ENCODE measurements around the gene PQBP1.

The PQBP1 gene

DNA sequence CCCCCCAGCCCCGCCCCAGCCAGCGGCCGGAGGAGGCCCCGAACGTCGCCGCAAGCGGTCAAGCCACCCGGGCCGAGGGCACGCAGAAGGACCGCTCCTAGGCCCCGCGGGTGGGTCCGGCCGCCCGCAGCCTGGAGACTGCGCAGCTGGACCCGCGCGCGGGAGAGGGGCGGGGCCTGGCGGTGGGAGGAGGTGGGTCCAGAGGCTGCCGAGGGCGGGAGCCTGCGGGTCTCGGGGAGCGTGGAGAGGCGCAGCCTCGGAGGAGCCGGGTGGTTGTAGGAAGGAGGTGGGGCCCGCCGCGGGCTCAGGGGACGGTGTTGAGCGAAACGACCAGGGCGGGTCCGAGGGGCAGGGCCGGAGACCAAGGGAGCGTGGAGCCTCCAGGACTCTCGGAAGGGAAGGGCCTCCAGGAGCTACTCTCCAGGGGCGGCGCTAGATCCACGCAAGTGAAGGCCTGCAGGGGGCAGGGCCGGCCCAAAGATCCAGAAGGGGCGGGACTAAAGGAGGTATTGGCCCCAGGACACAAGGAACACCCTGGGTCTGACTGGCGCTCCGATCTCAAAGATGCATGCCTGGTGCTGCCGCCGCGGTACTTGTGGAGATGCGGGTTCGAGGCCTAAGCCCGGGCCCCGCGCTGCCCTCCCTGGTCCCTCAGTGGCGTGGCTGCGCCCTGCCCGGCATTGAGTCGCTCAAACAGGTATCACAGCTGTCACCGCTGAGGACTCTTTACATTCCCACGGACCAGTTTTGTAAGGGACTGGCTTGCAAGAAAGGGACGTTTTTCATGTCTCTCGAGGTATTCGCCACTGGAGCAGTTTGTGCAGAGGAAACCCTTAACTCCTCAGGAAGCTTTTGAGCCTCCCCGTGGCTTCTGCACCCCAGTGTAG lies 6.1 kb upstream of the PQBP1 start:
- Mint-ChIP-seq H3K4me3 (peak overlapping the region; percentile 91), H3K4me1 (peaks cover 33% of the 10 kb centered on the region), H3K9me3 (no peaks in the 10 kb centered on the region), H3K36me3 (peaks cover 9% of the 10 kb centered on the region), H3K27ac (peak overlapping the region; percentile 83), H3K27me3 (no peaks in the 10 kb centered on the region)
- peak; percentile 85 for DNase-seq
- CTCF ChIA-PET, result interaction anchor here (1.0 to 1.9 kb wide), 7 partner anchors 16 to 244 kb away, joined by 3 to 8 read pairs (median 4); partner anchors contain the start of gene SLC35A2

DNA sequence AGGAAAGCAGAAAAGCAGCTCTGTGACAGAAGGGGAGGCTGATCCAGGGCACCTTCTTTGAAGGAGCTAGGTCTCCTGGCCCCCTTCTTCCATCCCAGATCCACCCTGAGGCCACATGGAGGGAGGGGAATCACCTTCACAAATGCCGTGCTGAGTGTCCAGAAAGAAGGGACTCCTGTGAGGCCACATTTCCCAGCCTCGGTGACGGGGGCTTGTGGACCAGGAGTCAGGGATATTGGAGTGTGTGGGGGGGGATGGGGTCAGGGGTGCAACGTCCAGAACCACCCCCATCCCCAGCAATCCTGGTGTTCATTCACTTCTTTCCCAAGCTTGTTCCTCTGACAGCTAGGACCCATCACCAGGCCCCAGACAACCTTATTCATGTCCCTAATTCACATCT lies 4.8 kb upstream of the PQBP1 start:
- Mint-ChIP-seq H3K4me3 (no peak overlapping the region), H3K27me3 (no peaks in the 10 kb centered on the region), H3K36me3 (peaks cover 10% of the 10 kb centered on the region), H3K27ac (peak overlapping the region; percentile 33), H3K4me1 (peaks cover 37% of the 10 kb centered on the region), H3K9me3 (no peaks in the 10 kb centered on the region)
- no peak for DNase-seq
- CTCF ChIA-PET, result interaction anchor here (1.6 to 1.9 kb wide), 2 partner anchors 19 to 49 kb away, joined by 4 to 6 read pairs; partner anchors contain the start of gene SLC35A2

DNA sequence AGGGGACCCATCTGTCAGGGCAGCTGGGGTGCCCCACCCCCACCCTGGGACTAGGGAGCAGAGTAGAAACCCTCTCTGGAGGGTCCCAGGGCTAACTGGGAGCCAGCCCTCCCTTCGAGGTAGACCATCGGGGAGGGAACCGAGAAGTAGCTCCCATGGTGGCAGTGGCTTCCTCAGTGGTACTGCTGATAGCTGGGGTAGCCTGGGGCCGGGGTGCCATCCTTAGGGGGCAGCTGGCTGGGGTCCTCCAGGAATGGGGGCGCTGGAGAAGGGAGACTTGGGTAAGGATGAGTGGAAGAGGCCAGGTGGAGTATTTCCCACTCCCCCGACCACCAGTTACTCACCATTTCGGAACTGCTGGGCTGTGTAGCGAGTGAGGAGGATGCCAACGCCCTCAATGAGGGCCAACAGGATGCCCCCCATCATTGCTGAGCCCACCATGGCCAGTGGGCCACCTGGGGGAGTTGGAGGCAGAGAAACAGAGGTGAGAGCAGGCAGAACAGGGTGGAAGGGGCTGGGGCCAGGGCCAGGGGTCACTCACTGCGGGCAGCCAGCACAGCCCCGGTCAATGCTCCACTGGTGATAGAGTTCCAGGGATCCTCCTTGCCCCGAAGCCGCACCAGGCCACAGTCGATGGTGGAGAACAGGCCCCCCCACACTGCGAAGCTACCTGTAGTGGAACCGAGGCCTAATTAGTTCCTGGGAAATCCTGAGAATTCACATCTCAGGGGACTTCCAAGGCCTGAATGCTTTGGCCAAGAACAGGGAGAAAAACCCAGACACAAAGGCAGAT lies 4.0 kb upstream of the PQBP1 start:
- no peak for DNase-seq
- CTCF ChIA-PET, result interaction anchor here (1.3 kb wide), 1 partner anchor 53 kb away, joined by 6 read pairs; no protein-coding TSS in a partner anchor
- no peaks in the 10 kb centered on the region for H3K27me3 Mint-ChIP-seq
- H3K27ac Mint-ChIP-seq, result no peak overlapping the region
- H3K36me3 Mint-ChIP-seq, result peaks cover 10% of the 10 kb centered on the region
- H3K4me1 Mint-ChIP-seq, result peaks cover 42% of the 10 kb centered on the region
- H3K4me3 Mint-ChIP-seq, result no peak overlapping the region
- no peaks in the 10 kb centered on the region for H3K9me3 Mint-ChIP-seq

DNA sequence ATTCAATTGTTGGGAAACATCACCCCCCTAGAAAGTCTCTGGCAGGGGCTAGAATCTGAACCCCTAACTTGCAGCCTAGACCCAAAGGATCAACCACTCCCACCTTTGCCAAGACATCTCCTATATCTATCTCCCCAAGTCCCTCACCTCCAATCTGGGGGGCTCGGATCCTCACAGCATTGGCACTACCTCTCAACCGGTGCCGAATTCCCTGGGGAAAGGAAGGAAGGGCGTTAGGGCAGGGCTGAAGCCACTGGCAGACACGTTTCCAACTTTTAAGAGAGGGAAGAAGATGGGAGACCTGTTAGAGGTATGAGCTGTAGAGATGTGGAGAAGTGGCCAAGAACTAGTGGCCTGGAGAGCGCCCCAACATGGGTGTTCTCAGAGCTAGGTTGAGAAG lies 2.8 kb upstream of the PQBP1 start:
- no peak overlapping the region for H3K4me3 Mint-ChIP-seq
- no peak for DNase-seq
- H3K36me3 Mint-ChIP-seq, result peaks cover 10% of the 10 kb centered on the region
- no peak overlapping the region for H3K27ac Mint-ChIP-seq
- H3K4me1 Mint-ChIP-seq, result peaks cover 47% of the 10 kb centered on the region
- CTCF ChIA-PET, result no interaction called here
- no peaks in the 10 kb centered on the region for H3K27me3 Mint-ChIP-seq
- H3K9me3 Mint-ChIP-seq, result no peaks in the 10 kb centered on the region

DNA sequence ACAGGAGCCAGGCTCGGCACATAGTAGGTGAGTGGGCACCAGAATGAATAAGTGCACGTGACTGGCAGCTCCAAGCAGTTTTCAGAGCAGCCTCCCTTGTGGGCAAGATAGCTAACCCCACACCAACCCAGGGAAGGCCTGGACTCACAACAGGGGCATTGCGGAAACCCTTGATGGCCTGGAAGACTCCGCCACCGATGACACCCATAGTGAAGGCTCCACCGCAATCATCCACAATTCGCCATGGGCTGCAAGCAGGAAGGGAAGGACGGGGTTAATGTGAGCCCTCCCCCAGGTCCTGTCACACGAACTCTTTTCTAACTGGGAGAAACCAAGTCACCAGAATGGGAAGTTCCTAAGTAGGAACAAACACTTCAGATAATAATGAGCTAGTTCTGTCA lies 1.1 kb upstream of the PQBP1 start:
- no peaks in the 10 kb centered on the region for H3K27me3 Mint-ChIP-seq
- CTCF ChIA-PET, result interaction anchor here (1.0 kb wide), 1 partner anchor 50 kb away, joined by 3 read pairs; no protein-coding TSS in a partner anchor
- H3K4me3 Mint-ChIP-seq, result peak overlapping the region; percentile 84
- peaks cover 16% of the 10 kb centered on the region for H3K36me3 Mint-ChIP-seq
- peak overlapping the region; percentile 97 for H3K27ac Mint-ChIP-seq
- H3K9me3 Mint-ChIP-seq, result no peaks in the 10 kb centered on the region
- H3K4me1 Mint-ChIP-seq, result peaks cover 37% of the 10 kb centered on the region
- DNase-seq, result no peak

DNA sequence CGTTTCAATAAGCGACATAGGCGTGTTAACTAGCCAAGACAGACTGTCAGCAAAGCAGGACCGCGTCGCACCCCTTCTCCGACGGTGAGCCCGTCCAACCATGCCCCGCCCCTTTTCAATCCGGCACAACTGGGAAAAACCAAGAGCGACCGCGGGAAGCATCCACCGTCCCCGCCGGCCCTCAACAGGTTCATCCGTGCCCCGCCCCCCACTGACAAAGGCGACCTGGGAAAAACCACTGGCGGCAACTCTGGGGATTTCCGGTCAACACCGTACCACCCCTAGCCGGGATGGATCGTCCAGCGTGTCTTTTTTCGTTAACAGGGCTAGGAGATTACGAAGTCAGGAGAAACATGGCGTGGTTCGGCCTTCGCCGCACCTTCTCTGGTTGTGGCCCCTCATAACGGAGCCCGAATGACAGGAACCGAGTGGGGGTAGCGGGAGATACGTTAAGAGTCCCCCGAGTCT lies 539 bp upstream of the PQBP1 start:
- H3K27ac Mint-ChIP-seq, result peak overlapping the region; percentile 97
- H3K9me3 Mint-ChIP-seq, result no peaks in the 10 kb centered on the region
- CTCF ChIA-PET, result interaction anchor here (1.0 kb wide), 1 partner anchor 49 kb away, joined by 3 read pairs; no protein-coding TSS in a partner anchor
- peak overlapping the region; percentile 84 for H3K4me3 Mint-ChIP-seq
- peaks cover 20% of the 10 kb centered on the region for H3K36me3 Mint-ChIP-seq
- H3K4me1 Mint-ChIP-seq, result peaks cover 35% of the 10 kb centered on the region
- peak; percentile 77 for DNase-seq
- no peaks in the 10 kb centered on the region for H3K27me3 Mint-ChIP-seq

DNA sequence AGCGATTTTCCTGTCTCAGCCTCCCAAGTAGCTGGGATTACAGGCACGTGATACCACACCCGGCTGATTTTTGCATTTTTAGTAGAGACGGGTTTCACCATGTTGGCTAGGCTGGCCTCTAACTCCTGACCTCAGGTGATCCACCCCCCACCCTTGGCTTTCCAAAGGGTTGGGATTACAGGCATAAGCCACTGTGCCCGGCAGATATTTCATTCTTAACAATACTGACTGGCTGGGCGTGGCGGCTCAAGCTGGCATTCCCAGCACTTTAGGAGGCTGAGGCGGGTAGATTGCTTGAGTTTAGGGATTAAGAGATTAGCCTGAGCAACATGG lies 1.3 kb downstream of the PQBP1 start:
- CTCF ChIA-PET, result no interaction called here
- Mint-ChIP-seq H3K27me3 (no peaks in the 10 kb centered on the region), H3K27ac (peak overlapping the region; percentile 42), H3K4me1 (peaks cover 27% of the 10 kb centered on the region), H3K9me3 (no peaks in the 10 kb centered on the region), H3K4me3 (peak overlapping the region; percentile 84), H3K36me3 (peaks cover 27% of the 10 kb centered on the region)
- no peak for DNase-seq

DNA sequence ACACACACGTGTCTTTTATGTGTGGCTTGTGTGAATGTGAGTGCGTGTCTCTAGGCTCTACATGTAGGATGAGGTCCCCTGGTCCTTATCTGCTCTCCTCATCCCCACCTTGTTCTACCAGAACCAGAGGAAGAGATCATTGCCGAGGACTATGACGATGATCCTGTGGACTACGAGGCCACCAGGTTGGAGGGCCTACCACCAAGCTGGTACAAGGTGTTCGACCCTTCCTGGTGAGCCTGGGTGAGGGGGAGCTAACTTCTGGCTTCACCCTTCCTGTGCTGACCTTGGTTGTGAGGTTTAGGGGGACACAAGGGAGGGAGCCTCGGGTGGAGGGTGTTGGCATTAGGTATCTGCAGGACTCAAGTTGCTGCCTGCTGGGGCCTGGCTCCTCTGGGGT lies 3.3 kb downstream of the PQBP1 start:
- CTCF ChIA-PET, result no interaction called here
- no peak overlapping the region for H3K4me3 Mint-ChIP-seq
- H3K36me3 Mint-ChIP-seq, result peaks cover 22% of the 10 kb centered on the region
- H3K27me3 Mint-ChIP-seq, result no peaks in the 10 kb centered on the region
- peaks cover 21% of the 10 kb centered on the region for H3K4me1 Mint-ChIP-seq
- no peaks in the 10 kb centered on the region for H3K9me3 Mint-ChIP-seq
- no peak overlapping the region for H3K27ac Mint-ChIP-seq
- DNase-seq, result no peak

DNA sequence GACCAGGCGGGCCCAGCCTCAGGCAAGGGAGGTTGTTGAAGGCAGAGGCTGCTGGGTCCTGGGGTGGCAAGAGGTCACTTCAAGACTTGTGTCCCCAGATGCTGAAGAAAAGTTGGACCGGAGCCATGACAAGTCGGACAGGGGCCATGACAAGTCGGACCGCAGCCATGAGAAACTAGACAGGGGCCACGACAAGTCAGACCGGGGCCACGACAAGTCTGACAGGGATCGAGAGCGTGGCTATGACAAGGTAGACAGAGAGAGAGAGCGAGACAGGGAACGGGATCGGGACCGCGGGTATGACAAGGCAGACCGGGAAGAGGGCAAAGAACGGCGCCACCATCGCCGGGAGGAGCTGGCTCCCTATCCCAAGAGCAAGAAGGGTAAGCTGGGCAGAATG lies 4.4 kb downstream of the PQBP1 start:
- CTCF ChIA-PET, result no interaction called here
- Mint-ChIP-seq H3K27me3 (no peaks in the 10 kb centered on the region), H3K4me1 (peaks cover 13% of the 10 kb centered on the region), H3K4me3 (no peak overlapping the region), H3K9me3 (no peaks in the 10 kb centered on the region), H3K36me3 (peaks cover 22% of the 10 kb centered on the region), H3K27ac (no peak overlapping the region)
- DNase-seq, result no peak

DNA sequence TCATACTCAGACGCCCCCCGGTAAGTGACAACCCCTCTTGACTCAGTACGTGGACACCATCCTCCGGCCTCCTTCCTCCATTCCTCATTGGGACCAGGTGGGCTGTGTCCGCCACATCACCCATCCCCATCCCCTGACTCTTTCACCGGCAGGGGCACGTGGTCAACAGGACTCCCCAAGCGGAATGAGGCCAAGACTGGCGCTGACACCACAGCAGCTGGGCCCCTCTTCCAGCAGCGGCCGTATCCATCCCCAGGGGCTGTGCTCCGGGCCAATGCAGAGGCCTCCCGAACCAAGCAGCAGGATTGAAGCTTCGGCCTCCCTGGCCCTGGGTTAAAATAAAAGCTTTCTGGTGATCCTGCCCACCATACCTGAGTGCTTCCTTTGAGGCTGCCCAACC lies 5.0 kb downstream of the PQBP1 start:
- H3K4me1 Mint-ChIP-seq, result peaks cover 13% of the 10 kb centered on the region
- CTCF ChIA-PET, result no interaction called here
- H3K27ac Mint-ChIP-seq, result no peak overlapping the region
- no peak for DNase-seq
- no peaks in the 10 kb centered on the region for H3K9me3 Mint-ChIP-seq
- no peak overlapping the region for H3K4me3 Mint-ChIP-seq
- H3K36me3 Mint-ChIP-seq, result peaks cover 21% of the 10 kb centered on the region
- H3K27me3 Mint-ChIP-seq, result no peaks in the 10 kb centered on the region

DNA sequence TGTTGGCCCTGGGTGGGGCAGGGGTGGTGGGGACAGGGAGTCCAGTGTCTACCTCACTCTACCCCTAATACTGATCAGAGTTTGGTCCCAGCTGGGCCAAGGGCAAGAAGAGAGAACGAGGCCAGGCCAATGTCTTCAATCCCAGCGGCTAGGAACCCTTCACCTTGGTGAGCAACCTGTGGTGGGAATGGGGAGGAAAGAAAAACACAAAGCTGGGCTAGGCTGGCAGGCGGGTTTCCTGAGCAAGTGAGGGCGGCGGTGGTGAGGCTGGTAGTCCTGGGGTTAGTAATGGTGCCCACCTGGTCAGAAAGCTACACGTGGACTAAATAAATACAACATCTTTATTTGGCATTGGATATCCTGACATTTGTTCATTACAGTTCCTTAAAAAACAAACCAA lies 5.6 kb downstream of the PQBP1 start:
- CTCF ChIA-PET, result interaction anchor here (0.6 kb wide), 1 partner anchor 17 kb away, joined by 3 read pairs; no protein-coding TSS in a partner anchor

DNA sequence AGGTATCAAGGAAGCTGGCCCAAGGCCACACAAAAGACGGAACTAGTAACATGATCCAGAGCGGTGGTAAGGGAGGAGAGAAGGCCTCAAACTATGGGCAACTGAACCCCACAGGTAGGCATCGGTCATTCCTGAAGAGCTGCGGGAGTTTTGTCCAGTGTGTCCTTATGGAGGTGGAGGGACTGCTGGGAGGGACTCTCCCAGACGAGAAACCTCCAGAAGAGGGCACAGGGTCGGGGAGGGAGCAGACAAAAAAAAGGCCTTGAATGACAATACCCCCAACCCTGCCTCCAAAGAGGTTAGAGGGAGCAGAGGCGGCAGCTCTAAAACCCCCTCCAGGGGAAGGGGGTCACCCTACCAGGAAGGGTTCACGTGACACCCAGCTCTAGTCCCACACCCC lies 6.5 kb downstream of the PQBP1 start:
- Mint-ChIP-seq H3K9me3 (no peaks in the 10 kb centered on the region), H3K4me3 (no peak overlapping the region), H3K36me3 (peaks cover 26% of the 10 kb centered on the region), H3K4me1 (peaks cover 7% of the 10 kb centered on the region), H3K27me3 (no peaks in the 10 kb centered on the region), H3K27ac (no peak overlapping the region)
- CTCF ChIA-PET, result no interaction called here
- no peak for DNase-seq

More for the DNA sequence above, 5.6 kb downstream of the PQBP1 start:
- Mint-ChIP-seq H3K4me1 (peaks cover 10% of the 10 kb centered on the region), H3K27ac (peak overlapping the region; percentile 72), H3K27me3 (no peaks in the 10 kb centered on the region), H3K36me3 (peaks cover 21% of the 10 kb centered on the region), H3K4me3 (no peak overlapping the region), H3K9me3 (no peaks in the 10 kb centered on the region)
- no peak for DNase-seq

DNA sequence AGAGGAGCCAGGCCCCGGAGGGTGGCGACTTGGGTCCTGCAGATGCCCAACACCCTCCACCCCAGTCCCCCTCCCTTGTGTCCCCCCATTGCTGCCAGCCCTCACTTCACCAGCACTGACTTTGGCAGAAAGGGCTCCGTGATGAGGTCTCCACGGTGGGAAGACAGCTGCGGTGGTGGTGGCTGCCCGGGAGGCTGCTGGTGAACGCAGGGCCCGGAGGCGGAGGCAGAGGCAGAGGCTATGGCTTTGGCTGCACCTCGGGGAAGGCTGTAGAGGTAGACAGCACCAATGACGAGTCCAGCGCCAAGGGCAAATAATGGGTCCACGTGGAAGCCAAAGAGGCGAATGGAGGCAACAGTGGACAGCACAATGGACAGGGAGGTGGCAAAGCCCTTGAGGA lies 6.9 kb downstream of the PQBP1 start:
- no peak for DNase-seq
- CTCF ChIA-PET, result no interaction called here
- no peak overlapping the region for H3K27ac Mint-ChIP-seq
- peaks cover 26% of the 10 kb centered on the region for H3K36me3 Mint-ChIP-seq
- H3K4me3 Mint-ChIP-seq, result no peak overlapping the region
- H3K4me1 Mint-ChIP-seq, result peaks cover 5% of the 10 kb centered on the region
- no peaks in the 10 kb centered on the region for H3K9me3 Mint-ChIP-seq
- no peaks in the 10 kb centered on the region for H3K27me3 Mint-ChIP-seq

DNA sequence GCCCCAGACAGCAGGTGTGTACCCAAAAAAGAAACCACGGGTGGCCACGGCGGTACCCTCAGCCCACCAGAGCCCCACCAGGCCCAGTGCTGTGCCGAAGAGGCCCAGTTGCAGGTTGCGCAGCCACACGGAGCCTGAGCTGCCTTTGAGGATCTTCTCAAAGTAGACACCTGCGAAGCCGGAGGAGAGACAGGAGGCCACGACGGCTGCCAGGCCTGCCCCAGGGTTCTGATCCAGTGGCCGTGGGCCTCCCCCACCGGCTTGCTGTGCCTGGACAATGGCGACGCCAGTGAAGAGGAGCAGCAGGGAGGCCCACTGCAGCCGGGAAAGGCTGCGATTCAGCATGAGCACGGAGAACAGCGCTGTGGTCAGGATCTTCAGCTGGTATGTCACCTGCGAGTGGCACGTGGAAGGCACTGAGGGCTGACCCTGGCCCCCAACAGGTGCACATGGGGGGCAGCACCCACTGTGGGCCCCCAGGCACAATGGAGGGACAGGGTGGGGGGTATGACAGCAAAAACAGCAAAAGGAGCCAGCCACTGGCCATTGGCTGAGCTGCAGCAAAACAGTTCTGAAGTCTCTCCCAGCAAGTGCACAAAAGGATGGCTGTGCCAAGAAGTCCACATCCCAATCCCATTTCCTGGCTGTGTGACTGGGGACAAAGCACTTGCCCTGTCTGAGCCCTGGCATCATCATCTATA lies 7.5 kb downstream of the PQBP1 start:
- Mint-ChIP-seq H3K27me3 (no peaks in the 10 kb centered on the region), H3K4me1 (peaks cover 4% of the 10 kb centered on the region), H3K9me3 (no peaks in the 10 kb centered on the region), H3K4me3 (no peak overlapping the region), H3K27ac (no peak overlapping the region), H3K36me3 (peaks cover 26% of the 10 kb centered on the region)
- CTCF ChIA-PET, result no interaction called here
- DNase-seq, result no peak
